Activated T-cell treated with anti-CD3 and anti-CD28 coated beads, Interleukin-2, amount 50 U/mL, for 24 hours (primary cell): Measurements from ENCODE around the gene MLC1.
A peak's percentile ranks its signal among the peaks of the same experiment; 100 is the strongest.

Source experiments
- DNase-seq: peaks from one replicate; pipeline ENCODE4 v3.0.0-alpha.2; 2020
- H3K27ac Mint-ChIP-seq: 2 replicates; pipeline ENCODE4 v1.8.0; 2020; ENCODE audit warnings: mild to moderate bottlenecking, mixed read lengths
- H3K27me3 Mint-ChIP-seq: 2 replicates; pipeline ENCODE4 v1.8.0; 2020; ENCODE audit warnings: mixed read lengths
- H3K36me3 Mint-ChIP-seq: 2 replicates; pipeline ENCODE4 v1.8.0; 2020; ENCODE audit warnings: low read depth, mixed read lengths
- H3K4me1 Mint-ChIP-seq: 2 replicates; pipeline ENCODE4 v1.8.0; 2020; ENCODE audit warnings: low read depth, mixed read lengths
- H3K4me3 Mint-ChIP-seq: 2 replicates; pipeline ENCODE4 v1.8.0; 2020; ENCODE audit warnings: mild to moderate bottlenecking, moderate library complexity, mixed read lengths
- H3K9me3 Mint-ChIP-seq: 2 replicates; pipeline ENCODE4 v1.8.0; 2020; ENCODE audit warnings: mixed read lengths

The MLC1 gene

DNA sequence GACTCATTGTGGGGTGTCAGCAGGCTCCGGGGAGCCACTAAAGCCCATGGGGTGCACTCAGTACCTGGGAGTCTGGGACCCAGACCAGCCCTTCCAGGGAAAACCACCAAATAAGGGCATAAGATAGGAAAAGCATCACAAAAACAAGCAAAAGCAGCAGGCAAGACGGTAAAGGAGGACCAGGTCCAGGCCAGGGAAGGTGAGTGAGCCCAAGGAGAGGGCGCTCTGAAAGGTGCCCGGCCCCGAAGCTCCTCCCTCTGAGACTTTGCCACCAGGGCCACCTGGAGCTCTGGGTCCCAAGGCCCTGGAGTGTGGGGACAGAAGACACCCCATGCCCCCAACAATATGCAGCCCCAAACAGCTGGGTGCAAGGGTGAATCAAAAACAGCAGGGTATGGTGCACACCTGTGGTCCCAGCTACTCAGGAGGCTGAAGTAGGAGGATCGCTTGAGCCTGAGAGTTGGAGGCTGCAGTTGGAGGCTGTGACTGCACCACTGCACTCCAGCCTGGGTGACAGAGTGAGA lies 67.5 kb downstream of the MLC1 start:
- Mint-ChIP-seq H3K4me1 (peaks cover 9% of the 10 kb centered on the region), H3K4me3 (peak overlapping the region; percentile 74), H3K27ac (no peak overlapping the region), H3K27me3 (no peaks in the 10 kb centered on the region), H3K36me3 (peaks cover 1% of the 10 kb centered on the region), H3K9me3 (no peaks in the 10 kb centered on the region)
- no peak for DNase-seq

DNA sequence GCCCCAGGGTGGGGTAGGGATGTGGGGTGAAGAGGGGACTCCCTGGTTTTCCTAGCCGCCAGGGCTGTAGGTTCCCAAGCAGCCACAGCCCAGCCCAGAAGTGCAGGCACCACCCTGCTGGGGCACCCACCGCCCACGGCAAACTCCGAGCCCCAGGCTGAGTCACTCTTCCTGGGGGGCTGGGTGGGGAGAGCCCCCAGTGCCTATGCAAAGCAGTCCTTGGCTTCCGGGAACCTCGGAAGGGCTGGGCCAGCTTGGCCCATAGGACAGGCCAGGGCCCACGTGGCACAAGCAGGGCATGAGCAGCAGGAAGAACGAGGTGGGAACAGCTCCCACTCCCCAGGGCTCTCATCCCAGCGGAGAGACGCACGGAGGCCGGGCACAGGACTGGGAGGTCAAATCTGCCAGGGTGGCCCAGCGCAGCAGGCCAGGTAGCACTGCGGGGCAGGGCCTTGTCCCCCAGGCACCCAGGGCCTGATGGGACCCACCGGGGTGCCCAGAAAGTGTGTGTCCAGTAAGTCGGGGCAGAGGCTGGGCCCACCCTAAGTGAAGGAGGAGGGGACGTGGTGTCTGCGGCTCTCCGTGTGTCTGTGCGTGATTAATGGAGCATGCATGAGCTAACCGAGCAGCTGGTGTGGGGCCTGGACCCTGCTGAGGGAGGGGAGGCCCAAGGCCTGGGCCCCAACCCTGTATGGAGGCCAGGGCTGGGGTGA lies 68.1 kb downstream of the MLC1 start:
- peak; percentile 88 for DNase-seq
- Mint-ChIP-seq H3K9me3 (no peaks in the 10 kb centered on the region), H3K27me3 (peaks cover 4% of the 10 kb centered on the region), H3K4me1 (peaks cover 9% of the 10 kb centered on the region), H3K36me3 (peaks cover 1% of the 10 kb centered on the region), H3K4me3 (peak overlapping the region; percentile 74), H3K27ac (no peak overlapping the region)

DNA sequence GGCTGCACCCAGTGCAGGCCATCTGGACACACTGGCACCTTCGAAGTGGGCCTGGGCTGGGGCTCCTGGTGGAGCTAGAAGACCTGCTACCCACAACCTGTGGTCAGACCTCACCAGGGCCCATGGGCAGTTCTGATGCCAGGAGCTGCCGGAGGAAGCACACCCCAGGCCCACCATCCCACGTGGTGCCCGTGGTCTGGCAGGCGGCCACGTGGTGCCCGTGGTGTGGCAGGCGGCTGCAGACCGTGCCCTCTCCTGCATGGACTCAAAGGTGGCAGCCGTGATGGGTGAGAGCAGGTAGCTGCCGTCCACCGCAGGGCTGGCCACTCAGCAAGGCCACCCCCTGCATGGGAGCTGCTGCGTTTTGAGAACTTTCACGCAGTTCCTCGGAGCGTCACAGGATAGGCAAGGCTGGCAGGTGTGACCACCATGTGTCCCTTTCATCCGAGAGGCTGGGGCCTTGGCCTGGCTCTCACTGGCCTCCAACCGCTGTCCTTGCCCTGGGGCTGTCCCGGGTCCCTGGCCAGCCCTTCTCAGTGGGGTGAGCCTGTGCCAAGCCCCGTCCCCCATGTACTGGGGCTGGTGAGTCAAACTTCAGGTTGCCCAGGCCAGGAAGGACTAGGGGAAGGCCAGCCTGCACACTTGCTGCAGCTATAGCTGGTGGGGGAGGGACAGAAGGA lies 68.8 kb downstream of the MLC1 start:
- DNase-seq: no peak
- no peaks in the 10 kb centered on the region for H3K9me3 Mint-ChIP-seq
- H3K27ac Mint-ChIP-seq: no peak overlapping the region
- peaks cover 1% of the 10 kb centered on the region for H3K36me3 Mint-ChIP-seq
- peaks cover 11% of the 10 kb centered on the region for H3K27me3 Mint-ChIP-seq
- peaks cover 15% of the 10 kb centered on the region for H3K4me1 Mint-ChIP-seq
- H3K4me3 Mint-ChIP-seq: peak overlapping the region; percentile 74

DNA sequence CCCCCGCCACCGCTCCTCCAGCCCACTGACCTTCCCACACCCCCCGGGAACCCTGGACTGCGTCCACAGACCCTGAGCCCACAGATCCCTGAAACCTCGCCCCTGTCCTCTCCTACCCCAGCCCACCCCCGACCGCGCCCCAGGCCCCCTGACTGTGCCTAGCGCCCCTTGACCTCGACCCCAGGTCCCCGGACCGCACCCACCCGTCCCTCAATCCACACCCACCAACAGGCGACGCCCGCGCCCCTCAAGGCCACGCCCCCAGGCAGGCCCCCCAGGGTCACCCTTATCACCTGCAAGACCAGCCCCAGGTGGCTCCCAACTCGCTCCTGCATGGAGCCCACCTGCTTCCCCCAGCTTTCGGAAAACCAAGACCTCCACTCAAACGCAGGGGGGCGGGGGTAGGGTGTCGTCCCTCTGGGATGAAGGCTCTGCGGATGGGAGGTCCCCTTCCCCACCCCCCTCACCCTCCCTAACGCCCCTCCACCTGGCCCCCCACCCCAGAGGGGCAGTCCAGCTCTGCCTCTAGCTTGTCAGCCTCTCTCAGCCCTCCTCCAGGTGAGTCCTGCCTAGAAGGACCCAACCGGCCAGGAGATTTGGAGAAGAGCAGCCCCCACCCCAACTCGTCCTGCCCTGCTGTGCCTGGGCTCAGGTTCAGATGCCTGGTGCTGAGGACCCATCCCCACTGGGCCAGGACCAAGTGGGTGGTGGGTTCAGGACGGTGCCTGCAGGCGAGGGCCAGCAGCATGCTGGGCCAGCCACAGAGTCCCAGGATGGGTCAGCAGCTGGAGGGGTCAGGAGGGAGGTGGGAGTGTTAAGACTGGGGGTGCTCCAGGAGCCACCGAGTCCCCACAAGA lies 69.5 kb downstream of the MLC1 start:
- Mint-ChIP-seq H3K36me3 (peaks cover 1% of the 10 kb centered on the region), H3K4me1 (peaks cover 19% of the 10 kb centered on the region), H3K27me3 (peaks cover 14% of the 10 kb centered on the region)

DNA sequence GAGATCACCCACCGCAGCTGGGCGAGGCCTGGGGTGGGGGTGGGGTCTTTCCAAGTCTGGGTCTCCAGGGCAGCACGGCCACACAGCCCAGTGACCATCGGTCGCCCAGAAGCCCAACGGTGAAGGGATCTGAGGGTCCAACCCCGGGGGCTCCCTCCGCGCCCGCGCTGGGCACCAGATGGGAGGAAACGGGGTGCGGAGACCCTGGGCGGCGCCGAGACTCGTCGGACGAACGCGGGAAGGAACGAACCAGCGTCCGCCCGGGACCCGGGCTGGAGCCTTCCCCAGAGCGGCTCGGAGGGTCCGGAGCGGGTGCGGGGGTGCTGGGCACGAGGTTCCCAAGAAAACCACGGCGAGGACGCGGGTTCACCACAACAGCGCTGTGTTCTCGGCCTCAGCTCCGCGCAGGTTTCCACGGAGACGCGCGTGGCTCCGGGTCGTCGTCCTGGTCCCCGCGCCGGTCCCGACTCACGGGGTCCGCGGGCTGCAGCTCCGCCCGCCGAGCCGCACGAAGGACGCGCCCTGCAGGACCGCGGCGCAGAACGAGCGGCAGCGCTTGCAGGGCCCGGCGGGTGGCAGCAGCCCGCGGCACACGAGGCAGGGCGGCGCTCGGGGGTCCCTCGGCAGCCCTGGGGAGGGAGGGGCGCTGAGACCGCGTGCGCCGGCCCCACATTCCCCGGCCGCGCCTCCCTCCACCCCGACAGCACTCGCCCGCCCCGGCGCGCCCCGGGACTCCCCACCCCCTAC lies 70.4 kb downstream of the MLC1 start:
- Mint-ChIP-seq H3K9me3 (no peaks in the 10 kb centered on the region), H3K36me3 (peaks cover 1% of the 10 kb centered on the region), H3K27me3 (peaks cover 15% of the 10 kb centered on the region), H3K4me1 (peaks cover 20% of the 10 kb centered on the region), H3K27ac (no peak overlapping the region), H3K4me3 (peak overlapping the region; percentile 15)
- DNase-seq: peak; percentile 55

More for the DNA sequence above, 69.5 kb downstream of the MLC1 start:
- H3K9me3 Mint-ChIP-seq: no peaks in the 10 kb centered on the region
- peak; percentile 42 for DNase-seq
- H3K4me3 Mint-ChIP-seq: peak overlapping the region; percentile 6
- H3K27ac Mint-ChIP-seq: peak overlapping the region; percentile 47

DNA sequence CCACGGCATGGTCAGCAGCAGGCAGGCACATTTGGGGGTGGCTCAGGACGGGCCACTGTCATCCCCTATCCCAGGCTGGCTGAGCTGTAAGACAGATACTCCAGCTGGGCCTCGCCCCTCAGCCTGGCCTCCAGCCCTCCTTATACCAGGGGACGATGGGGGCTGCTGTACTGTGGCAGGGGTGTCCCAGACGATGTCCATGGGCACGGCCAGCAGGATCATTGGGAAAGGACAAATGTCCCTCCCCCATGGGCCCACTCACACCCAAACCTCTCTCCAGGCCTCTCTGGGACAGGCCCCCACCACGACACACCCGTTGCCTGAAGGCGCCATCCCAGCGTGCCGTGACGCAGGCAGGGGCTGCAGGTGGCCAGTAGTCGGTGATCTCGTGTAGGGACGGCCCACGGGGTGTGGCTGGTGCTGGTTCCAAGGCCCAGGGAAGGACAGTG lies 71.1 kb downstream of the MLC1 start:
- peak; percentile 40 for DNase-seq
- H3K36me3 Mint-ChIP-seq: no peaks in the 10 kb centered on the region
- H3K4me1 Mint-ChIP-seq: peaks cover 23% of the 10 kb centered on the region
- no peaks in the 10 kb centered on the region for H3K9me3 Mint-ChIP-seq
- H3K27me3 Mint-ChIP-seq: peaks cover 17% of the 10 kb centered on the region
- no peak overlapping the region for H3K27ac Mint-ChIP-seq
- peak overlapping the region; percentile 44 for H3K4me3 Mint-ChIP-seq

DNA sequence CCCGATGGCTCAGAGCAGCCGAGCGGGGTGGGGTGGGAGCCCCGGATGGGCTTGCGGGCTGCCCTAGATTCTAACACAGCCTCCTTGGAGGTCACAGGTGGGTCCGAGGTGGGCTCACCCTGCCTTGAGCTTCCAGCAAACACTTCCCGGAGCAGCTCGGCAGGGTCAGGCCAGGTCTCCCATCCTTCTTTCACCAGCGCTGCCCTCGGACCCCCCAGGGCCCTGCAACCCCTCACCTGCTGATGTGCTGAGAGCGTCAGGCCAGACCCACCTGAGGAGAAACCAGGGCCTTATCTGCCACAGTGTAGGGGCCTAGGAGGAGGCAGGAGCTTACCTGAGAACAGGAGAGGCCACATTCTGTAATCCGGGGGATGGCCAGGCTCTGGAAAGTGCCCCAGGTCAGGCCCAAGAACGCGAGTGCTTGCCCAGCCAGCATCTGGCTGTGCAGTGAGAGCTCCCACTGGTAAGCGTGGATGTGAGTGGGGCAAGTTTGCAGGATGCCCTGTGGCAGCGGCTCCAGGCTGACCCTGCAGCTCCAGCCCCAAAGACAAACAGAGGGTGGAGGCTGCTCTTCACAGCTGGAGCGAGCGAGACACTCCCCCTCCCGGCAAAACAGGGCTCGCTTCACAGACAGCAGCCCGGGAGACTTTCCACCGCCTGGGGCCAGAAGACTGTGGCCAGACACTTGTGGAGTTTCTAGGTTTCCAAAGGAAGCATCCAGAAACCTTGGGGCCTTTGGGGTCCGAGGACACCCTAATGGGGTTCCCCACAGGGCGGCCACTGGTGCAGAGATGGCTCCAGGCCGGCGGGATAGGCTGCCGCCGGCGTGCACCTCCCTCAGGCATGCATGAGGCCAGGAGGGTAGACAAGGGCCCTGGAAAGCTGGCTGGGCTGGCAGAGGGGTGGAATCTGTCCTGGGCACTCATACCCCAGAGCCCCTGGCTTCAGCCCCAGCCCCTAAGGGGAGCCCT lies 72.7 kb downstream of the MLC1 start, which contains the start of gene IL17REL:
IL17REL (minus strand) TSS at position 555 of the 971 bp plus-strand sequence; CDS start at position 436, 119 bp downstream.
- DNase-seq: peak; percentile 33
- peak within 1 kb of the TSS; percentile 55 for H3K4me3 Mint-ChIP-seq
- peaks cover 17% of the 10 kb centered on the region for H3K27me3 Mint-ChIP-seq
- H3K4me1 Mint-ChIP-seq: peaks cover 23% of the 10 kb centered on the region
- H3K27ac Mint-ChIP-seq: peak within 1 kb of the TSS; percentile 76
- no peaks in the 10 kb centered on the region for H3K36me3 Mint-ChIP-seq
- H3K9me3 Mint-ChIP-seq: no peaks in the 10 kb centered on the region

DNA sequence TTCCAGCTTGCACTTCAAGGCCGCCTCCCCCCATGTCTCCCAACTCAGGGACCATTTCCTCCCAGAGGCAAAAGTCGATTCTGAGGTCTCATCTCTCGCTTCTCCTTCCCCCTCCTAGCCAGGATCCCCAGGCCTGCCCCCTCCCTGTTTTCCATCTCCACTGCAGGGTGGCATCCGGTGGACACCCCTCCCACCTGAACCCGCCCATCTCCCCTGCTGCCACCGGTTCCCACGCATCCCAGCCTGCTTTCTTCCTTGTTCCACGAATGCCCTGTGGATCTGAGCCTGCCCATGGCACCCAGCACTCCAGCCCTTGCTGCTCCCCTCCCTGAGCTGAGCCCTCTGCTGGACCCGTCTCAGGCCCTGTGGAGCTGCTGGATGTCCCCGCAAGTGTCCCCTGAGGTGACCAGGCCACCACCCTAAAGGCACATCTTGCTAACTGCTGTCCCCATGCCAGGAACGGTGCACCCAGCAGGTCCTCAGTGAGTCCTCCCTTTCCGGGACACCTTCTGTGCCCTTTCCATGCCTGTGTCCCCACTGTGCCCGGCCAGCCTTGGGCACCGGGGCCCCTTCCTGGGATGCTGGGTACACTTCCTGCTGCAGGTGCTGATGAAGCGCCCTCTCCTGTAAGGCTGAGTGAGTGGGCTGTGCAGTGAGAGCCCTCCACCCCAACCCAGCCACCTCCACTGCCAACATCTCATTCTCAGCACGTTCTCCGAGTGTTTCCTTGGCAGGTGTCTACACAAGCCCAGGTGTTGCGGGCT lies 73.6 kb downstream of the MLC1 start:
- Mint-ChIP-seq H3K27ac (peak overlapping the region; percentile 76), H3K4me3 (peak overlapping the region; percentile 55), H3K4me1 (peaks cover 23% of the 10 kb centered on the region), H3K36me3 (no peaks in the 10 kb centered on the region), H3K9me3 (no peaks in the 10 kb centered on the region), H3K27me3 (peaks cover 17% of the 10 kb centered on the region)
- peak; percentile 42 for DNase-seq

DNA sequence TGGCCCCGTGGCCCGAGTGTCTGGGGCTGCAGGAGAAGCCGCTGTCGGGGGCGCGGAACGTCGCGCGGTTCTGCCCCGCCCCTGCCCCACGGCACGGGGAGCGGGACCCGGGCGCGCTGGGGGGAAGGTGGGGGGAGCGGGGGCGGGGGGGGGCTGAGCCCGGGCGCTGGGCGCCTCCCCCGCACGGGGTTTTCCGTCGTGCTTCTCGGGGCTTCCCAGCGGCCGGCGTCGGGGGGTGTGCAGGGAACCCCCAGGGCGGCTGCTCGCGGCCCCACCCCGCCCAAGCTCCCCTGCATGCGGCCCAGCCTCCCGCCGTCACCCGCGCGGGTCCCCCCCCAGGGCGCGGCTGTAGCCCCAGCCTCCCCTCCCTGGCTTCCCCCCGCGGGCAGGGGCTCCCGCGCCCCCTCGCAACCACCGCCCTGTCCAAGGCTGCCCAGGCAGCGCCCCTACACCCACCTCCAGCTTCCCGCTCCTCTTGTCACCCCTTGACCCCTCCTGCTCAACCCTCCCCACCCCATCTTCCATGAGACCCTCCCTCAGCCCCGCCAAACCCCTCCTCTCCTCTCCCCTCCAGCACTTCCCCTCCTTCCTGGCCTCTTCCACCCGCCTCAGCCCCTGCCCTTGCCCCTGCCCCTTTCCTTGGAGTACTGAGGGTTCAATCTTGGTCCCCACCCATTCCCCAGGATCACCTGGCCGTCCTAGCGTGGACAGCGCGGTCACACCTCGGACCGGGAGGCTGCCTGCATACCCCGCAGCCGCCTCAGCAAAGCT lies 74.4 kb downstream of the MLC1 start:
- Mint-ChIP-seq H3K9me3 (no peaks in the 10 kb centered on the region), H3K27me3 (peaks cover 17% of the 10 kb centered on the region), H3K4me1 (peaks cover 23% of the 10 kb centered on the region), H3K27ac (peak overlapping the region; percentile 40), H3K36me3 (no peaks in the 10 kb centered on the region), H3K4me3 (peak overlapping the region; percentile 55)
- peak; percentile 72 for DNase-seq

DNA sequence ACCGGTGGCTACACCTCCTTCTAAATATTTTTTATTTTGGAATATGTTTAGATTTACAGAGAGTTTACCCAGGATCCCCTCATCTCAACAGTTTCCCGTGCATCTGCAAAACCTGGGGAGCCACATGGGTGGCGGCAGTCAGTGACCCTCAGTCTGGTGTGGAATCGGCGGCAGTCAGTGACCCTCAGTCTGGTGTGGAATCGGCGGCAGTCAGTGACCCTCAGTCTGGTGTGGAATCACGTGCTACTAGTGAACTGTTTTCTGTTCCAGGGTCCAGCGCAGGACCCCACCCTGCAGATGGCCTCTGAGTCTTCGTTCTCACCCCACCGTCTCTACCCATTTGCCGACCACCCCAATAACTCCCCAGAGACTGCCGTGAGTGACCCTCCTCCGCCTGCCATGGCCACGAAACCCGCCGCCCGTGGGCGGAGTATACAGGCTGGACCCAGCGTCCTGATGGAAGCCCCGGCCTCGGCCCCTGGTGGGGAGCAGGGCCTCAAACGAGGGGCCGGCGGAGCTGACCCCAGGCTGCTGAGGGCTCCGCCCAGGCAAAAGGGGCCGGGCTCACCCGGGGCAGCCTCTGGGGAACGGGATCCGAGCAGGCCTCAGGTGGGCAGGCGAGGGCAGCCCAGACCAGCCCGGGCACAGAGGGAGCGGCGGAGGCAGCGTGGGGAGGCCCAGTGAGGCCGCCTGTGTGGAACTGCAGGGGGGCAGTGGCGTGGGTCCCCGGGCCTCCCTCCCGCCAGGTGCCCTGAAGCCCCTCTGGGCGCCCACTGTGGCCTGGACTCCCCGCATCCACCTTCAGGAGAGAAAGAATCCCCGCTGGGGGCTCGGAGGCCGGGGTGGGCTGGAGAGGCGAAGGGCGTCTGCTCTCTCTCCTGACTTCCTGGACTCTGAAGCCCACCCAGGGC lies 75.2 kb downstream of the MLC1 start:
- H3K27ac Mint-ChIP-seq: no peak overlapping the region
- no peaks in the 10 kb centered on the region for H3K9me3 Mint-ChIP-seq
- H3K27me3 Mint-ChIP-seq: peaks cover 17% of the 10 kb centered on the region

More for the DNA sequence above, 75.2 kb downstream of the MLC1 start:
- Mint-ChIP-seq H3K36me3 (no peaks in the 10 kb centered on the region), H3K4me3 (no peak overlapping the region), H3K4me1 (peaks cover 24% of the 10 kb centered on the region)
- peak; percentile 37 for DNase-seq
